HEK293 (cell line): ENCODE measurements around the gene PRRT3.

Source experiments
- CTCF ChIA-PET: fragments of 350-600 bp; formaldehyde crosslinking; extraction: SDS; loops from one replicate; lab custom pipeline; 2021; ENCODE audit warnings: antibody characterized with exemption; lab: Yijun Ruan, JAX
- POLR2A ChIA-PET: fragments of 300-600 bp; formaldehyde crosslinking; extraction: SDS; loops from one replicate; lab custom pipeline; 2020; ENCODE audit warnings: antibody characterized with exemption, inconsistent platforms; lab: Yijun Ruan, JAX
- H3K27ac ChIP-seq: fragments of 200-500 bp; sonication (Bioruptor generic); 2 replicates; pipeline ENCODE4 v1.5.1; 2014; ENCODE audit warnings: low read depth, low read length, control low read depth, inconsistent platforms; ENCODE audit errors: extremely low read depth
- H3K36me3 ChIP-seq, 2 experiments: fragments of 200-500 bp in 1 of 2; sonication (Bioruptor generic) in 1 of 2; 1 replicate in 1 of 2; 2 replicates in 1 of 2; pipeline ENCODE4 v1.5.1; 2014 to 2017; ENCODE audit warnings: inconsistent platforms in 2 of 2, low read length in 2 of 2; ENCODE audit not compliant: control insufficient read depth in 2 of 2, insufficient read depth in 1 of 2
- H3K4me1 ChIP-seq: fragments of 200-500 bp; sonication (Bioruptor generic); 2 replicates; pipeline ENCODE4 v1.5.1; 2014; ENCODE audit warnings: mild to moderate bottlenecking, low read length, inconsistent platforms; ENCODE audit not compliant: control insufficient read depth, insufficient read depth
- H3K4me3 ChIP-seq: 2 replicates; pipeline ENCODE4 v1.5.1; 2011; ENCODE audit warnings: low read depth, mild to moderate bottlenecking, control low read depth, low read length, moderate library complexity
- H3K9me3 ChIP-seq: fragments of 200-500 bp; sonication (Bioruptor generic); 2 replicates; pipeline ENCODE4 v1.5.1; 2014; ENCODE audit warnings: low read depth, low read length, inconsistent platforms; ENCODE audit not compliant: control insufficient read depth, insufficient read depth
- FEZF1 ChIP-seq: fragments of 450-650 bp; formaldehyde crosslinking; IDR thresholded peaks from 2 replicates; pipeline ENCODE4 v1.5.1; 2016; ENCODE audit warnings: missing biosample characterization, missing genetic modification characterization
- HOXA7 ChIP-seq: sonication (generic); formaldehyde crosslinking; IDR thresholded peaks from 2 replicates; pipeline ENCODE4 v1.8.1; 2022; ENCODE audit warnings: missing genetic modification reagents, borderline replicate concordance
- IKZF3 ChIP-seq: fragments of 450-650 bp; IDR thresholded peaks from 2 replicates; pipeline ENCODE4 v1.5.0; 2018; ENCODE audit warnings: missing biosample characterization, mild to moderate bottlenecking, missing genetic modification characterization, moderate library complexity
- KLF7 ChIP-seq: fragments of 450-650 bp; formaldehyde crosslinking; IDR thresholded peaks from 2 replicates; pipeline ENCODE4 v1.5.1; 2016; ENCODE audit warnings: missing biosample characterization, missing genetic modification characterization, borderline replicate concordance
- REPIN1 ChIP-seq: fragments of 450-650 bp; formaldehyde crosslinking; IDR thresholded peaks from 2 replicates; pipeline ENCODE4 v1.5.1; 2017; ENCODE audit warnings: missing biosample characterization, missing genetic modification characterization, low read depth
- SCRT2 ChIP-seq: fragments of 450-650 bp; formaldehyde crosslinking; IDR thresholded peaks from 2 replicates; pipeline ENCODE4 v1.5.1; 2016; ENCODE audit warnings: missing biosample characterization, missing genetic modification characterization
- ZBTB20 ChIP-seq: fragments of 450-650 bp; formaldehyde crosslinking; IDR thresholded peaks from 2 replicates; pipeline ENCODE4 v1.5.1; 2016; ENCODE audit warnings: missing biosample characterization, missing genetic modification characterization
- ZBTB26 ChIP-seq: fragments of 450-650 bp; formaldehyde crosslinking; optimal IDR thresholded peaks from 2 replicates; pipeline ENCODE3; 2016; ENCODE audit warnings: missing biosample characterization, mild to moderate bottlenecking, missing genetic modification characterization
- ZIC2 ChIP-seq: fragments of 450-650 bp; formaldehyde crosslinking; IDR thresholded peaks from 2 replicates; pipeline ENCODE4 v1.5.1; 2016; ENCODE audit warnings: missing biosample characterization, missing genetic modification characterization
- ZNF157 ChIP-seq: fragments of 450-650 bp; formaldehyde crosslinking; IDR thresholded peaks from 2 replicates; pipeline ENCODE4 v1.5.1; 2016; ENCODE audit warnings: missing biosample characterization, missing genetic modification characterization
- ZNF266 ChIP-seq: fragments of 450-650 bp; formaldehyde crosslinking; IDR thresholded peaks from 2 replicates; pipeline ENCODE4 v1.5.1; 2016; ENCODE audit warnings: missing biosample characterization, missing genetic modification characterization, low read depth
- ZNF335 ChIP-seq: fragments of 450-650 bp; formaldehyde crosslinking; conservative IDR thresholded peaks from 2 replicates; pipeline ENCODE4 v1.5.1; 2016; ENCODE audit warnings: missing biosample characterization, missing genetic modification characterization
- ZNF391 ChIP-seq: fragments of 450-650 bp; formaldehyde crosslinking; IDR thresholded peaks from 2 replicates; pipeline ENCODE4 v1.5.1; 2016; ENCODE audit warnings: low read depth, missing biosample characterization, missing genetic modification characterization, borderline replicate concordance
- ZNF404 ChIP-seq: fragments of 450-650 bp; formaldehyde crosslinking; IDR thresholded peaks from 2 replicates; pipeline ENCODE4 v1.5.1; 2017; ENCODE audit warnings: missing biosample characterization, missing genetic modification characterization
- ZNF510 ChIP-seq: fragments of 450-650 bp; formaldehyde crosslinking; IDR thresholded peaks from 2 replicates; pipeline ENCODE4 v1.5.1; 2018; ENCODE audit warnings: mild to moderate bottlenecking, missing genetic modification characterization, missing biosample characterization; ENCODE audit not compliant: insufficient replicate concordance
- ZNF571 ChIP-seq: fragments of 450-650 bp; formaldehyde crosslinking; IDR thresholded peaks from 2 replicates; pipeline ENCODE4 v1.5.0; 2017; ENCODE audit warnings: missing biosample characterization, missing genetic modification characterization
- ZNF610 ChIP-seq: fragments of 450-650 bp; formaldehyde crosslinking; IDR thresholded peaks from 2 replicates; pipeline ENCODE4 v1.5.1; 2016; ENCODE audit warnings: missing biosample characterization, missing genetic modification characterization, borderline replicate concordance
- ZNF621 ChIP-seq: fragments of 450-650 bp; formaldehyde crosslinking; IDR thresholded peaks from 2 replicates; pipeline ENCODE4 v1.5.1; 2017; ENCODE audit warnings: missing biosample characterization, missing genetic modification characterization
- ZNF785 ChIP-seq: fragments of 450-650 bp; formaldehyde crosslinking; IDR thresholded peaks from 2 replicates; pipeline ENCODE4 v1.5.1; 2016; ENCODE audit warnings: missing biosample characterization, missing genetic modification characterization
- ZNF791 ChIP-seq: fragments of 450-650 bp; formaldehyde crosslinking; IDR thresholded peaks from 2 replicates; pipeline ENCODE4 v1.5.1; 2016; ENCODE audit warnings: missing biosample characterization, missing genetic modification characterization
- ZNF792 ChIP-seq: fragments of 450-650 bp; formaldehyde crosslinking; IDR thresholded peaks from 2 replicates; pipeline ENCODE4 v1.5.1; 2016; ENCODE audit warnings: missing biosample characterization, missing genetic modification characterization
- ZNF843 ChIP-seq: fragments of 450-650 bp; formaldehyde crosslinking; IDR thresholded peaks from 2 replicates; pipeline ENCODE4 v1.5.1; 2016; ENCODE audit warnings: missing biosample characterization, missing genetic modification characterization
- ZSCAN23 ChIP-seq: fragments of 450-650 bp; formaldehyde crosslinking; IDR thresholded peaks from 2 replicates; pipeline ENCODE4 v1.5.1; 2016; ENCODE audit warnings: missing biosample characterization, missing genetic modification characterization
- TF ChIP-seq, protein P1 (sequence below): fragments of 450-650 bp; formaldehyde crosslinking; IDR thresholded peaks from 2 replicates; pipeline ENCODE4 v1.5.1; 2016; ENCODE audit warnings: missing biosample characterization, missing genetic modification characterization
- TF ChIP-seq, protein P2 (sequence below): fragments of 450-650 bp; formaldehyde crosslinking; IDR thresholded peaks from 2 replicates; pipeline ENCODE4 v1.5.1; 2017; ENCODE audit warnings: missing biosample characterization, missing genetic modification characterization

PRRT3 gene

DNA sequence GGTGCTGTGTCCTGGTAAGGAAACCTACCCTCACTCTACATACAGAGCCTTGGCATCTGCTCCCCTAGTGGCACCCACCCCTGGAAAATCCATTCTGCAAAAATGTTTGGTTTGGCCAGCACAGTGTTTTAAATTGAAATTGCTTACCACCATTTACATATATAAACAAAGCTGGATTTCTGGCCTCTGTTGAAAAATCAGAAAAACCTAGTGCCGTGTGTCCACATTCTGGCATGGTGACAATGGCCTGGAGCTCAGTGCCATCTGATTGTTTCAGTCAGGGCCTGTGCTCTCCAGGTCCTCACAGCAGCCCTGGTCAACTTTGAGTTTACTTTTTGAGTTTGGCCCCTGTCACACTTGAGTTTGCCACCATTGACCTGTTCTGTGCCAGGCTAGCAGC lies 38.2 kb downstream of the PRRT3 start:
- no peak overlapping the region for H3K27ac ChIP-seq
- CTCF ChIA-PET = interaction anchor here (1.1 kb wide), 1 partner anchor 59 kb away, joined by 3 read pairs; no protein-coding TSS in a partner anchor
- no peaks in the 10 kb centered on the region for H3K9me3 ChIP-seq
- TF ChIP-seq ZNF157 (tag by site-specific recombination) (no peak), ZNF510 (tag by site-specific recombination) (no peak), ZNF335 (no peak), ZNF792 (tag by site-specific recombination) (no peak), ZNF391 (tag by site-specific recombination) (no peak), FEZF1 (tag by site-specific recombination) (no peak), ZSCAN23 (tag by site-specific recombination) (no peak), ZNF404 (tag by site-specific recombination) (no peak), ZNF266 (tag by site-specific recombination) (no peak), HOXA7 (CRISPR knock-in tag) (no peak)
- TF ChIP-seq, protein P1, sequence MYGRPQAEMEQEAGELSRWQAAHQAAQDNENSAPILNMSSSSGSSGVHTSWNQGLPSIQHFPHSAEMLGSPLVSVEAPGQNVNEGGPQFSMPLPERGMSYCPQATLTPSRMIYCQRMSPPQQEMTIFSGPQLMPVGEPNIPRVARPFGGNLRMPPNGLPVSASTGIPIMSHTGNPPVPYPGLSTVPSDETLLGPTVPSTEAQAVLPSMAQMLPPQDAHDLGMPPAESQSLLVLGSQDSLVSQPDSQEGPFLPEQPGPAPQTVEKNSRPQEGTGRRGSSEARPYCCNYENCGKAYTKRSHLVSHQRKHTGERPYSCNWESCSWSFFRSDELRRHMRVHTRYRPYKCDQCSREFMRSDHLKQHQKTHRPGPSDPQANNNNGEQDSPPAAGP (tag by site-specific recombination) = no peak
- POLR2A ChIA-PET = interaction anchor here (0.6 kb wide), 2 partner anchors 12 to 750 kb away, joined by 4 to 8 read pairs; no protein-coding TSS in a partner anchor
- no peak overlapping the region for H3K4me3 ChIP-seq
- no peaks in the 10 kb centered on the region for H3K36me3 ChIP-seq
- H3K4me1 ChIP-seq = peaks cover 19% of the 10 kb centered on the region

GRCh38 chr3:9913601-9914000 lies 38.6 kb downstream of the PRRT3 start:
- no peaks in the 10 kb centered on the region for H3K36me3 ChIP-seq
- no peaks in the 10 kb centered on the region for H3K9me3 ChIP-seq
- no peak overlapping the region for H3K4me3 ChIP-seq
- no peak for TF ChIP-seq IKZF3 (tag by site-specific recombination)
- TF ChIP-seq ZBTB26 (tag by site-specific recombination) = no peak
- TF ChIP-seq ZNF571 (tag by site-specific recombination) = no peak
- TF ChIP-seq ZNF610 = no peak
- TF ChIP-seq ZBTB20 (tag by site-specific recombination) = no peak
- TF ChIP-seq ZNF621 (tag by site-specific recombination) = no peak
- peaks cover 19% of the 10 kb centered on the region for H3K4me1 ChIP-seq
- no peak overlapping the region for H3K27ac ChIP-seq
- ChIA-PET CTCF (interaction anchor here (1.1 kb wide), 1 partner anchor 59 kb away, joined by 3 read pairs; no protein-coding TSS in a partner anchor), POLR2A (no interaction called here)

DNA sequence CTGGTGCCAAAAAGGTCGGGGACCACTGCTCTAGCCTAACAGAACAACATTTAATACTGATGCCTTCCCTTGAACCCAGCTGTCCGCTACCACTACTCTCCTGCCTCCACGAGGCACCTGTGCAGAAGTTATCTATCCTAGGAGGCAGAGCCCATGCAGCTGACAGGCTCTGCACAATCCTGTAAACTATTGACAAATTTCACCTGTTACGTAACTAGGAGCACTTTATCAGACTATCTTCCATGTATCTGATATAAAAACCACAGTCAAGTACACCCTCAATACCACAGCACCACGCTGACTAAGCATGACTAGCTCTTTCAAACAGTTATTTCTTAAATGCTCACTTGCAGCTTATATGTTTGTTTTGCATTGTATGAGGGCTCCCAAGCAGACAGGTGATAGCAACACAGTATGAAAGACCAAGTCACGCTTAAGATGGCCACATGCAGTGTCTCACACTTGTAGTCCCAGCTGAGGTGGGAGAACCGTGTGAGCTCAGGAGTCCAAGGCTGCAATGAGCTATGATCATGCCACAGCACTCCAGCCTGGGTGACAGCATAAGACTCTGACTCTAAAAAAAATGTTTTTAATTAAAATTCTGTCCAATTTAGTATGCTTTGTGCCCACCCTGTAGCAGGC lies 39.8 kb downstream of the PRRT3 start:
- Histone ChIP-seq H3K36me3 (no peaks in the 10 kb centered on the region), H3K4me1 (peaks cover 19% of the 10 kb centered on the region), H3K27ac (no peak overlapping the region), H3K9me3 (no peaks in the 10 kb centered on the region), H3K4me3 (no peak overlapping the region)
- ChIA-PET CTCF (interaction anchor here (0.7 to 2.8 kb wide), 6 partner anchors 8 to 318 kb away, joined by 3 to 16 read pairs (median 6); partner anchors contain the start of gene IL17RE), POLR2A (interaction anchor here (0.9 to 1.5 kb wide), 3 partner anchors 15 to 34 kb away, joined by 3 to 4 read pairs (median 4); partner anchors contain the start of gene CRELD1)
- TF ChIP-seq, protein P2, sequence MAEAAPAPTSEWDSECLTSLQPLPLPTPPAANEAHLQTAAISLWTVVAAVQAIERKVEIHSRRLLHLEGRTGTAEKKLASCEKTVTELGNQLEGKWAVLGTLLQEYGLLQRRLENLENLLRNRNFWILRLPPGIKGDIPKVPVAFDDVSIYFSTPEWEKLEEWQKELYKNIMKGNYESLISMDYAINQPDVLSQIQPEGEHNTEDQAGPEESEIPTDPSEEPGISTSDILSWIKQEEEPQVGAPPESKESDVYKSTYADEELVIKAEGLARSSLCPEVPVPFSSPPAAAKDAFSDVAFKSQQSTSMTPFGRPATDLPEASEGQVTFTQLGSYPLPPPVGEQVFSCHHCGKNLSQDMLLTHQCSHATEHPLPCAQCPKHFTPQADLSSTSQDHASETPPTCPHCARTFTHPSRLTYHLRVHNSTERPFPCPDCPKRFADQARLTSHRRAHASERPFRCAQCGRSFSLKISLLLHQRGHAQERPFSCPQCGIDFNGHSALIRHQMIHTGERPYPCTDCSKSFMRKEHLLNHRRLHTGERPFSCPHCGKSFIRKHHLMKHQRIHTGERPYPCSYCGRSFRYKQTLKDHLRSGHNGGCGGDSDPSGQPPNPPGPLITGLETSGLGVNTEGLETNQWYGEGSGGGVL (tag by site-specific recombination) = no peak
- TF ChIP-seq ZNF785 (tag by site-specific recombination) (no peak), ZNF510 (tag by site-specific recombination) (no peak), SCRT2 (tag by site-specific recombination) (0 out of 2 replicates have a peak, but pooled peaks have one; percentile 28), KLF7 (tag by site-specific recombination) (no peak), ZSCAN23 (tag by site-specific recombination) (no peak), ZNF791 (tag by site-specific recombination) (no peak), ZIC2 (tag by site-specific recombination) (peak; percentile 29; the same call in 1 of the 2 replicates), REPIN1 (tag by site-specific recombination) (no peak), ZNF843 (tag by site-specific recombination) (no peak), FEZF1 (tag by site-specific recombination) (peak; percentile 40)
- TF ChIP-seq, protein P1 (tag by site-specific recombination) = no peak
